HepG2 (cell line): ENCODE results near the gene TYMP. TPM values are rescaled to one million over a fixed set of nuclear protein-coding genes. Genes with fewer than 3 reads are reported as not detected.
A peak's percentile ranks its signal among the peaks of the same experiment; 100 is the strongest.

ENCODE experiments used
- AKAP8 ChIP-seq: sonication (generic); formaldehyde crosslinking; IDR thresholded peaks from 2 replicates; pipeline ENCODE4 v1.5.1; 2020; ENCODE audit warnings: mild to moderate bottlenecking, missing genetic modification reagents
- ARNTL ChIP-seq: sonication (generic); formaldehyde crosslinking; IDR thresholded peaks from 2 replicates; pipeline ENCODE4 v1.4.0; 2020; ENCODE audit warnings: mild to moderate bottlenecking, missing genetic modification reagents
- CBX5 ChIP-seq: sonication (generic); formaldehyde crosslinking; IDR thresholded peaks from 2 replicates; pipeline ENCODE4 v1.4.0; 2020; ENCODE audit warnings: missing genetic modification reagents, borderline replicate concordance
- EEA1 ChIP-seq: sonication (generic); formaldehyde crosslinking; IDR thresholded peaks from 2 replicates; pipeline ENCODE4 v1.5.1; 2020; ENCODE audit warnings: mild to moderate bottlenecking, missing genetic modification reagents, borderline replicate concordance
- EZH2 ChIP-seq: conservative IDR thresholded peaks from 2 replicates; pipeline ENCODE4 v1.6.1; 2012; ENCODE audit warnings: mild to moderate bottlenecking, low read depth, low read length, moderate library complexity
- GFI1 ChIP-seq: sonication (generic); formaldehyde crosslinking; IDR thresholded peaks from 2 replicates; pipeline ENCODE4 v1.5.0; 2020; ENCODE audit warnings: missing genetic modification reagents, mild to moderate bottlenecking, borderline replicate concordance
- ZFP37 ChIP-seq: sonication (generic); formaldehyde crosslinking; IDR thresholded peaks from 2 replicates; pipeline ENCODE4 v1.4.0; 2020; ENCODE audit warnings: missing genetic modification reagents, borderline replicate concordance
- ZFP90 ChIP-seq: sonication (generic); formaldehyde crosslinking; IDR thresholded peaks from 2 replicates; pipeline ENCODE4 v1.8.0; 2022; ENCODE audit warnings: missing genetic modification reagents, mild to moderate bottlenecking, inconsistent platforms, borderline replicate concordance
- ZNF367 ChIP-seq: sonication (generic); formaldehyde crosslinking; IDR thresholded peaks from 2 replicates; pipeline ENCODE4 v1.4.0; 2020; ENCODE audit warnings: missing genetic modification reagents, borderline replicate concordance
- ZNF501 ChIP-seq: sonication (generic); formaldehyde crosslinking; IDR thresholded peaks from 2 replicates; pipeline ENCODE4 v1.5.1; 2020; ENCODE audit warnings: mild to moderate bottlenecking, moderate library complexity, missing genetic modification reagents
- polyA plus RNA-seq, 8 experiments: library from polyadenylated mRNA; depleted of rRNA in 3 of 8; stranded (reverse) in 7 of 8; unstranded in 1 of 8; fragments of >200 nt; fragmentation: Illumina TruSeq in 4 of 8; extraction: Trizol in 4 of 8; gene quantifications; 2 replicates each; pipeline versions ENCODE4 v1.2.1 to v1.2.3, GENCODE V29; 2011 to 2016; ENCODE audit warnings: low read depth in 4 of 8, missing spikeins in 1 of 8, mixed read lengths in 1 of 8; ENCODE audit not compliant: insufficient read depth in 1 of 8
- total RNA-seq, 5 experiments: library from RNA; depleted of rRNA; stranded (reverse); fragments of >200 nt; fragmentation: Illumina TruSeq; extraction: Trizol; gene quantifications; 2 replicates each; pipeline ENCODE4 v1.2.3, GENCODE V29; 2016; ENCODE audit warnings: low read depth in 1 of 5
- TF ChIP-seq, protein P1 (sequence below): sonication (generic); formaldehyde crosslinking; IDR thresholded peaks from 2 replicates; pipeline ENCODE4 v1.4.0; 2020; ENCODE audit warnings: mild to moderate bottlenecking, missing genetic modification reagents
- TF ChIP-seq, protein P2 (sequence below): sonication (generic); formaldehyde crosslinking; IDR thresholded peaks from 2 replicates; pipeline ENCODE4 v1.4.0; 2020; ENCODE audit warnings: missing genetic modification reagents, borderline replicate concordance
- TF ChIP-seq, protein P3 (sequence below): sonication (generic); formaldehyde crosslinking; IDR thresholded peaks from 2 replicates; pipeline ENCODE4 v1.8.0; 2022; ENCODE audit warnings: mild to moderate bottlenecking, missing genetic modification reagents; ENCODE audit not compliant: insufficient replicate concordance
- TF ChIP-seq, protein P4 (sequence below), 2 experiments: sonication (generic) in 1 of 2; formaldehyde crosslinking in 1 of 2; IDR thresholded peaks; 2 replicates each; pipeline versions ENCODE4 v1.4.0 to v1.6.1; 2016 to 2020; ENCODE audit warnings: borderline replicate concordance in 1 of 2, low read depth in 1 of 2, mild to moderate bottlenecking in 1 of 2, missing genetic modification reagents in 1 of 2

Gene TYMP
- total and polyA plus RNA-seq, 2 of the 13 experiments (the other 11 are each of a cell fraction or from before 2014, with no cell fraction given): 3.9 to 4.3 TPM

DNA sequence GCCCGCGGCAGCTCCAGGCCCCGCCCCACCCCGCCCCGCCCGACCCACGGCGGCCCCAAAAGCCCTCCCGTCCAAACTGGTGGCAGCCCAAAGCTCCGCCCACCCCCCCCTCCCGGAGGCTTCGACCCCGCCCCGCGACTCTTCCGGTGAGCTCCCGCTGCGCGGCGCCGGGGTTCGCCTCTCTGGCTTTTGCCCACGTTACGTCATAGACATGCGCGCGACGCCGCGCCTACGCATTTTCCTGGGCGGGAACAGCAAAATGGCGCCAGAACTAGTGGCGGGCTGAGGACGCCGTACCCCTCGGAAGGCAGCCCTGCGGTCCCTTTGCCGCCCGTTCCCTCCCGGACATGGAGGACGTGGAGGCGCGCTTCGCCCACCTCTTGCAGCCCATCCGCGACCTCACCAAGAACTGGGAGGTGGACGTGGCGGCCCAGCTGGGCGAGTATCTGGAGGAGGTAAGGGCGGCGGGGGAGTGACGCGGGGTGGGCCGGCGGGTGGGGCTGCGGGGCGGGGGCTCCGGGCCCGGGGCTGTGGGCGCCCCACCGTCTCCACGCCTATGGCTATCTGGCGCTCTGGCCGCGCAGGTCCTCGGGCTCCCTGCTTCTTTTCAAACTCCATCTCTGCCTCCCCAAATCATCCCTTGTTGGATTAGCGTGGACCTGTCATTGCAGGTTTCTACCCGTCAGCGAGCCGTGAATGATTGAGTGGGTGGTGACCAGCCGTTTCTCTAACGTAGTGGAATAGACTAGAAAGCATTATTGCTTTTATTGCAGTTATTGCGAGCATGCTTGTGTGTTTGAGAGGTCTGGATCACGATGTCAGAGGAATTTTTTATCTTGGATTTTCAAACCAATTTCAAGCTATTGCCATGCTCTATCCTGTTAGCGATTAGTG lies 21.6 kb downstream of the TYMP start, which contains the start of gene NCAPH2 (continued):
- TF ChIP-seq, protein P1, sequence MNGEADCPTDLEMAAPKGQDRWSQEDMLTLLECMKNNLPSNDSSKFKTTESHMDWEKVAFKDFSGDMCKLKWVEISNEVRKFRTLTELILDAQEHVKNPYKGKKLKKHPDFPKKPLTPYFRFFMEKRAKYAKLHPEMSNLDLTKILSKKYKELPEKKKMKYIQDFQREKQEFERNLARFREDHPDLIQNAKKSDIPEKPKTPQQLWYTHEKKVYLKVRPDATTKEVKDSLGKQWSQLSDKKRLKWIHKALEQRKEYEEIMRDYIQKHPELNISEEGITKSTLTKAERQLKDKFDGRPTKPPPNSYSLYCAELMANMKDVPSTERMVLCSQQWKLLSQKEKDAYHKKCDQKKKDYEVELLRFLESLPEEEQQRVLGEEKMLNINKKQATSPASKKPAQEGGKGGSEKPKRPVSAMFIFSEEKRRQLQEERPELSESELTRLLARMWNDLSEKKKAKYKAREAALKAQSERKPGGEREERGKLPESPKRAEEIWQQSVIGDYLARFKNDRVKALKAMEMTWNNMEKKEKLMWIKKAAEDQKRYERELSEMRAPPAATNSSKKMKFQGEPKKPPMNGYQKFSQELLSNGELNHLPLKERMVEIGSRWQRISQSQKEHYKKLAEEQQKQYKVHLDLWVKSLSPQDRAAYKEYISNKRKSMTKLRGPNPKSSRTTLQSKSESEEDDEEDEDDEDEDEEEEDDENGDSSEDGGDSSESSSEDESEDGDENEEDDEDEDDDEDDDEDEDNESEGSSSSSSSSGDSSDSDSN (CRISPR knock-in tag): 0 out of 2 replicates have a peak, but pooled peaks have one; percentile 9
- no peak for TF ChIP-seq ZNF367
- no peak for TF ChIP-seq GFI1 (CRISPR knock-in tag)
- TF ChIP-seq ZNF501 (CRISPR knock-in tag): no peak; the same call in 1 of the 2 replicates
- TF ChIP-seq ZFP90 (CRISPR knock-in tag): 0 out of 2 replicates have a peak, but pooled peaks have one; percentile 63
- TF ChIP-seq, protein P2, sequence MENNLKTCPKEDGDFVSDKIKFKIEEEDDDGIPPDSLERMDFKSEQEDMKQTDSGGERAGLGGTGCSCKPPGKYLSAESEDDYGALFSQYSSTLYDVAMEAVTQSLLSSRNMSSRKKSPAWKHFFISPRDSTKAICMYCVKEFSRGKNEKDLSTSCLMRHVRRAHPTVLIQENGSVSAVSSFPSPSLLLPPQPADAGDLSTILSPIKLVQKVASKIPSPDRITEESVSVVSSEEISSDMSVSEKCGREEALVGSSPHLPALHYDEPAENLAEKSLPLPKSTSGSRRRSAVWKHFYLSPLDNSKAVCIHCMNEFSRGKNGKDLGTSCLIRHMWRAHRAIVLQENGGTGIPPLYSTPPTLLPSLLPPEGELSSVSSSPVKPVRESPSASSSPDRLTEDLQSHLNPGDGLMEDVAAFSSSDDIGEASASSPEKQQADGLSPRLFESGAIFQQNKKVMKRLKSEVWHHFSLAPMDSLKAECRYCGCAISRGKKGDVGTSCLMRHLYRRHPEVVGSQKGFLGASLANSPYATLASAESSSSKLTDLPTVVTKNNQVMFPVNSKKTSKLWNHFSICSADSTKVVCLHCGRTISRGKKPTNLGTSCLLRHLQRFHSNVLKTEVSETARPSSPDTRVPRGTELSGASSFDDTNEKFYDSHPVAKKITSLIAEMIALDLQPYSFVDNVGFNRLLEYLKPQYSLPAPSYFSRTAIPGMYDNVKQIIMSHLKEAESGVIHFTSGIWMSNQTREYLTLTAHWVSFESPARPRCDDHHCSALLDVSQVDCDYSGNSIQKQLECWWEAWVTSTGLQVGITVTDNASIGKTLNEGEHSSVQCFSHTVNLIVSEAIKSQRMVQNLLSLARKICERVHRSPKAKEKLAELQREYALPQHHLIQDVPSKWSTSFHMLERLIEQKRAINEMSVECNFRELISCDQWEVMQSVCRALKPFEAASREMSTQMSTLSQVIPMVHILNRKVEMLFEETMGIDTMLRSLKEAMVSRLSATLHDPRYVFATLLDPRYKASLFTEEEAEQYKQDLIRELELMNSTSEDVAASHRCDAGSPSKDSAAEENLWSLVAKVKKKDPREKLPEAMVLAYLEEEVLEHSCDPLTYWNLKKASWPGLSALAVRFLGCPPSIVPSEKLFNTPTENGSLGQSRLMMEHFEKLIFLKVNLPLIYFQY (CRISPR knock-in tag): no peak
- no peak for TF ChIP-seq AKAP8 (CRISPR knock-in tag)
- no peak for TF ChIP-seq ARNTL
- no peak for TF ChIP-seq EZH2
- TF ChIP-seq, protein P3, sequence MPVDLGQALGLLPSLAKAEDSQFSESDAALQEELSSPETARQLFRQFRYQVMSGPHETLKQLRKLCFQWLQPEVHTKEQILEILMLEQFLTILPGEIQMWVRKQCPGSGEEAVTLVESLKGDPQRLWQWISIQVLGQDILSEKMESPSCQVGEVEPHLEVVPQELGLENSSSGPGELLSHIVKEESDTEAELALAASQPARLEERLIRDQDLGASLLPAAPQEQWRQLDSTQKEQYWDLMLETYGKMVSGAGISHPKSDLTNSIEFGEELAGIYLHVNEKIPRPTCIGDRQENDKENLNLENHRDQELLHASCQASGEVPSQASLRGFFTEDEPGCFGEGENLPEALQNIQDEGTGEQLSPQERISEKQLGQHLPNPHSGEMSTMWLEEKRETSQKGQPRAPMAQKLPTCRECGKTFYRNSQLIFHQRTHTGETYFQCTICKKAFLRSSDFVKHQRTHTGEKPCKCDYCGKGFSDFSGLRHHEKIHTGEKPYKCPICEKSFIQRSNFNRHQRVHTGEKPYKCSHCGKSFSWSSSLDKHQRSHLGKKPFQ (CRISPR knock-in tag): no peak
- TF ChIP-seq EEA1 (CRISPR knock-in tag): 0 out of 2 replicates have a peak, but pooled peaks have one; percentile 39
- TF ChIP-seq, protein P4, sequence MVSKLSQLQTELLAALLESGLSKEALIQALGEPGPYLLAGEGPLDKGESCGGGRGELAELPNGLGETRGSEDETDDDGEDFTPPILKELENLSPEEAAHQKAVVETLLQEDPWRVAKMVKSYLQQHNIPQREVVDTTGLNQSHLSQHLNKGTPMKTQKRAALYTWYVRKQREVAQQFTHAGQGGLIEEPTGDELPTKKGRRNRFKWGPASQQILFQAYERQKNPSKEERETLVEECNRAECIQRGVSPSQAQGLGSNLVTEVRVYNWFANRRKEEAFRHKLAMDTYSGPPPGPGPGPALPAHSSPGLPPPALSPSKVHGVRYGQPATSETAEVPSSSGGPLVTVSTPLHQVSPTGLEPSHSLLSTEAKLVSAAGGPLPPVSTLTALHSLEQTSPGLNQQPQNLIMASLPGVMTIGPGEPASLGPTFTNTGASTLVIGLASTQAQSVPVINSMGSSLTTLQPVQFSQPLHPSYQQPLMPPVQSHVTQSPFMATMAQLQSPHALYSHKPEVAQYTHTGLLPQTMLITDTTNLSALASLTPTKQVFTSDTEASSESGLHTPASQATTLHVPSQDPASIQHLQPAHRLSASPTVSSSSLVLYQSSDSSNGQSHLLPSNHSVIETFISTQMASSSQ (IDR thresholded peaks at IDR 0.05; ENCODE audit: low read depth): no peak
- TF ChIP-seq, protein P4 (CRISPR knock-in tag; IDR thresholded peaks at IDR 0.05; ENCODE audit: borderline replicate concordance): peak; percentile 51; the same call in 1 of the 2 replicates
- no peak for TF ChIP-seq ZFP37
- peak; percentile 70; the same call in 1 of the 2 replicates for TF ChIP-seq CBX5 (CRISPR knock-in tag)
